Thoracic aorta (tissue), 2 donors: ENCODE measurements around the gene RPA3. TPM values are rescaled to one million over a fixed set of nuclear protein-coding genes. Genes with fewer than 3 reads are reported as not detected.

Experiments
- ATAC-seq: fragments of 150-250 bp; one replicate; pipeline ENCODE4 v1.8.0; 2017; ENCODE audit warnings: low read depth; ENCODE audit not compliant: insufficient number of reproducible peaks, low FRiP score
- DNase-seq: peaks from one replicate; pipeline ENCODE4 v3.0.0-alpha.2; 2020; ENCODE audit warnings: low spot score
- H3K27ac ChIP-seq, 2 donors: fragments of 200-600 bp; sonication (generic); 1 replicate in 1 of 2; 2 replicates in 1 of 2; pipeline ENCODE4 v1.5.1; 2016; ENCODE audit warnings: mild to moderate bottlenecking in 2 of 2, moderate library complexity in 2 of 2
- H3K27me3 ChIP-seq: fragments of 200-600 bp; sonication (generic); replicated peaks from 2 replicates; pipeline ENCODE4 v1.6.0; 2016; ENCODE audit warnings: mild to moderate bottlenecking; ENCODE audit not compliant: insufficient read depth
- H3K36me3 ChIP-seq: fragments of 200-600 bp; sonication (generic); one replicate; pipeline ENCODE4 v1.5.1; 2016
- H3K4me1 ChIP-seq, 2 donors: fragments of 200-600 bp; sonication (generic); 1 replicate in 1 of 2; 2 replicates in 1 of 2; pipeline versions ENCODE4 v1.5.1 to v1.6.0; 2016; ENCODE audit warnings: low read depth in 2 of 2, mild to moderate bottlenecking in 1 of 2; ENCODE audit not compliant: control insufficient read depth in 1 of 2
- H3K4me3 ChIP-seq: fragments of 200-600 bp; sonication (generic); 2 replicates; pipeline ENCODE4 v1.5.1; 2016; ENCODE audit warnings: mild to moderate bottlenecking
- H3K9me3 ChIP-seq: fragments of 200-600 bp; sonication (generic); 2 replicates; pipeline ENCODE4 v1.5.1; 2016
- total RNA-seq, 2 donors: library from RNA; depleted of rRNA; stranded (reverse); fragments of >200 nt; gene quantifications; one replicate each; pipeline versions ENCODE4 v1.1.0 to v1.2.3, GENCODE V29; 2016
- TF ChIP-seq, protein P1 (sequence below): fragments of 200-600 bp; sonication (generic); IDR thresholded peaks from one replicate; pipeline ENCODE4 v1.5.1; 2019; ENCODE audit warnings: antibody characterized with exemption

Gene RPA3
- total RNA-seq, 2 donors from 2014 or later, result 2.7 to 13.7 TPM

DNA sequence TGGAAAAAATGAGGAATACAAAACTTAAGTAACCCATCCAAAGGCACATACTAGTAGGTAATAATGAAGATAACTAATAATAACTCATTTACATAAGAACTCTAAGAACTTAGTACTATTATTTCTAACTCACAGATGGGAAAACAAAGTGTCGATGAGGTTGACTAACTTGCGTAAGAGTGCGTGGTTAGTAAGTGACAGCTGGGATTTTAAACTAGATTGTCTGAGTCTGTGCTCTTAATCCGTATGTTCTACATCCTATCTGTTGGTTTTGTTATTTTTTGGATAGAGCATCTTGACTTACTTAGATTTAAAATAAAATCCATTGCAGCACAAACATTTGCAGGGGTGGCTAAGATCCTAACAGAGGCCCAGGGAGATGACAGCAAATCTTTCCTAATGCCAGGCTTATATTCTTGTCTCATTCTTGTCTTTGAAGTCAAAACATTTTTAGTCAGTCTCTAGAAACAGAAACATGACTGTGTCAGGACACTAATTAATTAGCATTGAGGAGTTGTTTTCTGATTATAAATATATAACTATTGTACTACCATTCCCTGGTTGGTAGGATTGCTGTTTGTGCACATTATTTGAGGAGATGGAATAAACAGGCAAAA is 11.7 kb downstream of the RPA3 start:
- TF ChIP-seq, protein P1, sequence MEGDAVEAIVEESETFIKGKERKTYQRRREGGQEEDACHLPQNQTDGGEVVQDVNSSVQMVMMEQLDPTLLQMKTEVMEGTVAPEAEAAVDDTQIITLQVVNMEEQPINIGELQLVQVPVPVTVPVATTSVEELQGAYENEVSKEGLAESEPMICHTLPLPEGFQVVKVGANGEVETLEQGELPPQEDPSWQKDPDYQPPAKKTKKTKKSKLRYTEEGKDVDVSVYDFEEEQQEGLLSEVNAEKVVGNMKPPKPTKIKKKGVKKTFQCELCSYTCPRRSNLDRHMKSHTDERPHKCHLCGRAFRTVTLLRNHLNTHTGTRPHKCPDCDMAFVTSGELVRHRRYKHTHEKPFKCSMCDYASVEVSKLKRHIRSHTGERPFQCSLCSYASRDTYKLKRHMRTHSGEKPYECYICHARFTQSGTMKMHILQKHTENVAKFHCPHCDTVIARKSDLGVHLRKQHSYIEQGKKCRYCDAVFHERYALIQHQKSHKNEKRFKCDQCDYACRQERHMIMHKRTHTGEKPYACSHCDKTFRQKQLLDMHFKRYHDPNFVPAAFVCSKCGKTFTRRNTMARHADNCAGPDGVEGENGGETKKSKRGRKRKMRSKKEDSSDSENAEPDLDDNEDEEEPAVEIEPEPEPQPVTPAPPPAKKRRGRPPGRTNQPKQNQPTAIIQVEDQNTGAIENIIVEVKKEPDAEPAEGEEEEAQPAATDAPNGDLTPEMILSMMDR, result no peak
- Histone ChIP-seq H3K4me3 (no peak overlapping the region), H3K27me3 (no peaks in the 10 kb centered on the region), H3K27ac (no peak overlapping the region), H3K36me3 (no peaks in the 10 kb centered on the region), H3K9me3 (no peaks in the 10 kb centered on the region), H3K4me1 (peaks cover 12 to 31% of the 10 kb centered on the region in 2 donors)
- DNase-seq (no peak), ATAC-seq (no peak)

DNA sequence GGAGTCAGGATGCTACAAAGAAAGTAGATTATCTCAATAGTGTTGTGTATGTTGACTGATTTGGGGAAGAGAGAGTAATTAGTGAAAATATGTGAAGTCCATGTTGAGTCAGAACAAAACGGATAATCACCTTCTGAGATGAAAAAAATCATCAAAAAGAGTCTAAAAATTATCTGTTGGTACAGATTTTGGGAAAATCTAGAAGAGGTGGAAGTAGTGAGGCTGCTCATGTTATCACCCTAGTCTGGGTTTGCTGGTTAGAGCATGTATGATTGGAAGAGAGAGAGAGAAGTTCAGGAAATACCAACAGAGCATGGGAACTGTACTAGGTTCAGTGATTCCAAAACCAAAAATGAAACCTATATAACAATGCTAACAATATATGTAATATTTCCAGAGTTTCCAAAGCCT is 12.3 kb downstream of the RPA3 start:
- H3K27ac ChIP-seq, result no peak overlapping the region
- H3K9me3 ChIP-seq, result no peaks in the 10 kb centered on the region
- DNase-seq (no peak), ATAC-seq (no peak)
- TF ChIP-seq, protein P1, result no peak
- no peaks in the 10 kb centered on the region for H3K27me3 ChIP-seq
- H3K4me3 ChIP-seq, result no peak overlapping the region
- H3K4me1 ChIP-seq, result peaks cover 12 to 31% of the 10 kb centered on the region in 2 donors
- H3K36me3 ChIP-seq, result no peaks in the 10 kb centered on the region

DNA sequence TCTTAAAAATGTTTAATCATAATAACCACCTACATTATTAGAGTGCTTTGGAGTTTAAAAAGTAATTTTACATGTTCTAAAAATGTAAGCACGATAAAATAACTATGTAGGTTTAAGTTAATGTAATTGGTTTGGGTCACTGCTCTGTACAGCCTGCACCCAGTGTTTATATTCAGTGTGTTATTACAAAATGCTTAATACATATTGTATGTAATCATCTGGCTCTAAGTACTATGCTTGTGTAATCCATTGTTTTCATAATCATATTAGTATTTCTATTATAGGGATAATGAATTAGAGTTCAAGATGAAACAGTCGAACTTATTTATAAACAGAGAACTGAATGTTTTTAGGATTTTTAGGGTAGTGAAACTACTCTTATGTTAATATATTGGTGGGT is 13.1 kb downstream of the RPA3 start:
- Histone ChIP-seq H3K4me1 (peaks cover 12 to 33% of the 10 kb centered on the region in 2 donors), H3K4me3 (no peak overlapping the region), H3K36me3 (no peaks in the 10 kb centered on the region), H3K27me3 (no peaks in the 10 kb centered on the region), H3K27ac (no peak overlapping the region), H3K9me3 (no peaks in the 10 kb centered on the region)
- TF ChIP-seq, protein P1, result no peak
- no peak for DNase-seq
- no peak for ATAC-seq

DNA sequence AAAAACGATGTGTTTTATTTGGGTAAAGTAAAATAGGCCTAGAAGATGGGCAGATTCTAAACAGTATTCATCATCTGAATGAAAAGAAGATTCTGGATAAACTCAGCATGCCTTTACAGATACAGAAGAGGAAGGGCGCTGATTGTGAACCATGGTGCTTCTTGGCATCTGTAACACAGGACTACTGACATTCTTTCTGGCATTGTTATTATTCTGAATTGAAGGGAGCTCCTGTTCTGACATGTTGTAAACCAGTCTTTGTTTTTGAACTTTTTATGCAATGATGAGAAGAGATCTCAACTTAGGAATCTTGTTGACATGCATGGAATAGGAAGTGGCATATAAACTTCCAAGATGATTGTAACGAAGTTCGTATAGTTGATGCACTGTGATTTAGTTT is 13.5 kb downstream of the RPA3 start:
- DNase-seq (no peak), ATAC-seq (no peak)
- TF ChIP-seq, protein P1, result no peak
- Histone ChIP-seq H3K4me3 (no peak overlapping the region), H3K36me3 (no peaks in the 10 kb centered on the region), H3K27me3 (no peaks in the 10 kb centered on the region), H3K27ac (no peak overlapping the region), H3K4me1 (peaks cover 12 to 38% of the 10 kb centered on the region in 2 donors), H3K9me3 (no peaks in the 10 kb centered on the region)

DNA sequence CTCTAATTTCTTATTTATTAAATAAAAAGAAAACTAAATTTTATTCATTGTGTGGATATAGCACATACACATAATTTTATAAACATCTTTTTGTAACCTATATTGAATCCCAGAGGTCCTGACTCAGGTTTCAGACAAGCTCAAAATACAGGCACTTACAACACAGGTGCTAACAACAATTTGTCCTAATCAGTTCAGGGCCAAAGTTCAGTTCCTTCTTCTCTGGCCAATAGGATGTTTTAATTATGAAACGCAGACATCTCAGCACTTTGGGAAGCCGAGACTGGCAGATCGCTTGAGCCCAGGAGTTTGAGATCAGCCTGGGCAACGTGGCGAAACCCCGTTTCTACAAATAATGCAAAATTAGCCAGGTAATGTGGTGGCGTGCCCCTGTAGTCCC is 15.0 kb downstream of the RPA3 start:
- H3K27ac ChIP-seq, result no peak overlapping the region
- ATAC-seq (no peak), DNase-seq (no peak)
- no peaks in the 10 kb centered on the region for H3K27me3 ChIP-seq
- H3K4me3 ChIP-seq, result no peak overlapping the region
- peaks cover 12 to 52% of the 10 kb centered on the region in 2 donors for H3K4me1 ChIP-seq
- H3K36me3 ChIP-seq, result no peaks in the 10 kb centered on the region
- no peaks in the 10 kb centered on the region for H3K9me3 ChIP-seq
- TF ChIP-seq, protein P1, result no peak
